NCI-H1105 treated with DMSO at 0.1 percent for 48 hours (cell line): ENCODE data around the gene XAF1.
"Not testable (repeated sequence)": the region's sequence is repeated elsewhere in the genome, so short reads cannot be mapped to it uniquely, and the experiment has no call there.

Experiments used
- DNase-seq: peaks from one replicate; lab custom pipeline; 2025; lab: John Stamatoyannopoulos, UW

Gene XAF1, protein sequence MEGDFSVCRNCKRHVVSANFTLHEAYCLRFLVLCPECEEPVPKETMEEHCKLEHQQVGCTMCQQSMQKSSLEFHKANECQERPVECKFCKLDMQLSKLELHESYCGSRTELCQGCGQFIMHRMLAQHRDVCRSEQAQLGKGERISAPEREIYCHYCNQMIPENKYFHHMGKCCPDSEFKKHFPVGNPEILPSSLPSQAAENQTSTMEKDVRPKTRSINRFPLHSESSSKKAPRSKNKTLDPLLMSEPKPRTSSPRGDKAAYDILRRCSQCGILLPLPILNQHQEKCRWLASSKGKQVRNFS

DNA sequence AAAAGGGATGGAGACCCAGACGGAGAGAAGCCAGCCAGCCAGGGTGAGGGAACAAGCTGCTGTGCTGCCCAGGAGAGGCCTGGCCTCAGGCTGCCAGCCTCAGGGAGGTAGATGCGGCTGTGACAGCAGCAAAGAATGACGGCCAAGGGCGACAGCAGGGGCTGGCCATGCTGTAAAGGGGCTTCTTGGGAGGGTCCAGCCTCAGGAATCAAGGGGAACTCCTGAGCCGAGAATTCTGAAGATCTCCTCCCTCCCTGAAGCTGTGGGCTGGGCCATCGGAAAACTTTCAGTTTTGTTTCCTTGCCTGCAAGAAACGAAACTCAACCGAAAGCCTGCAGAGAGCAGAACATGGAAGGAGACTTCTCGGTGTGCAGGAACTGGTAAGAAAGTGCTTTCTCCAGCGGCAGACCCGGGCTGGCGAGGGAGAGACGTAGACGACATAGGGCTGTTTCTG, at the start of gene XAF1:
Gene XAF1 (plus strand): TSS at position 316 of the 454 bp plus-strand sequence. CDS start 33 bp downstream, at position 349.
- DNase-seq = no peak

DNA sequence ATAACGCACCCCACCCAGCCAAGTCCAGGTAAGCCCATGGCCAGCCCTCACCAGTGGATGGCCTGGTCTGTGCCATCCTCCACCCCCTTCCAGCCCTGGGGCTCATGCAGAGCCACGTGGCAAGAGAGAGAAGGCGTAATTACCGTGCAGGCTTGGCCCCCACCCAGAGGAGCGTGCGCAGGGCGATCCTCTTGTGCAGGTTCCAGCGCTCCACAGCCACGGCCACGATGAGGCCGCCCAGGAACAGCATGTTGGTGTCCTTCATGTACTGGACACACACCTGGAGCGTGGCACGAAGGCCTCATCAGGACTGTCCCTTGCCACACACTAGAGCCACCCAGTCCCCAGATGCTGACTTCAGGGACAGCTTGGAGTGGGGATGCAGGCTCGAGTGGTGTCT, 49.3 kb upstream of the XAF1 start:
- DNase-seq = no peak

GRCh38 chr17:6706996-6707395, 48.9 kb upstream of the XAF1 start:
- DNase-seq = no peak

- DNase-seq = no peak
Measured at GRCh38 chr17:6708357-6708961, 47.4 kb upstream of the XAF1 start.

DNA sequence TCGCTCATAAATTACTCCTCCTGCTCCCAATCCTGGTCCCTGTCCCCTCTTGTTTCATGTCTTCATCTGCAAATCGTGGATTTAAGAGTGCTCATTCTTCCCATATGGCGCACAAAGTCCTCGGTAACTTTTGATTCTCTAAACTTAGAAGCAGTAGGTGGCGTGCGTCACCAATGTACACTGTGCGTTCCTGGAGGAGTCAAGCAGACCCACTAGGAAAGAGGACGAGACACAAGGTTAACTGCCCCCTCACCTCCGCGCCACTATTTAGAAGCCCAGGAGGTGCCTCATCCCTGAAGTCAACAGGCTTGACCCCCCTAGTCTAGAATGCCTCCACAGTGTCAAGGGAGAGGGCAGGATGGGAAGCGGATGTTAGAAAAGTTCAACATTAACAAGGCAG, 45.5 kb upstream of the XAF1 start:
- no peak for DNase-seq

GRCh38 chr17:6711081-6711674, 44.7 kb upstream of the XAF1 start:
- DNase-seq = no peak

- no peak for DNase-seq
Measured at GRCh38 chr17:6711681-6712057, 44.2 kb upstream of the XAF1 start.

GRCh38 chr17:6712058-6712853, 43.6 kb upstream of the XAF1 start:
- DNase-seq = no peak

DNA sequence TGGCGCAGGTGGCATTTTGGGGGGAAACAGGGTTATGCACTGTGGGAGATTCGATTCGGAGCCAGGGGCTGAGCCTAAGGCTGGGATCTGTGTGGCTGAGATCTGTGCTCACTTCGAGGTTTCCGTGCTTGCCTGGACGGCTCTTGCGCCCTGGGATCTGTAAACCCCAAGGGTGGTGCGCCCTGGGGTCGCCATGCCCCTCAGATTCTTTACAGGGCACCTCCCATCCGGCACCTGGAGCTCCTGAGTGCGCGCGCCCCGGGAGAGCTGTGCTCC, 43.1 kb upstream of the XAF1 start:
- no peak for DNase-seq

- peak; percentile 19 for DNase-seq
Measured at GRCh38 chr17:6713130-6713917, 42.5 kb upstream of the XAF1 start, which contains the start of gene SLC13A5. SLC13A5 (minus strand) TSS chr17:6713369; CDS start chr17:6713333, 36 bp downstream.

- DNase-seq = no peak
Measured at GRCh38 chr17:6713918-6714271, 42.0 kb upstream of the XAF1 start.

DNA sequence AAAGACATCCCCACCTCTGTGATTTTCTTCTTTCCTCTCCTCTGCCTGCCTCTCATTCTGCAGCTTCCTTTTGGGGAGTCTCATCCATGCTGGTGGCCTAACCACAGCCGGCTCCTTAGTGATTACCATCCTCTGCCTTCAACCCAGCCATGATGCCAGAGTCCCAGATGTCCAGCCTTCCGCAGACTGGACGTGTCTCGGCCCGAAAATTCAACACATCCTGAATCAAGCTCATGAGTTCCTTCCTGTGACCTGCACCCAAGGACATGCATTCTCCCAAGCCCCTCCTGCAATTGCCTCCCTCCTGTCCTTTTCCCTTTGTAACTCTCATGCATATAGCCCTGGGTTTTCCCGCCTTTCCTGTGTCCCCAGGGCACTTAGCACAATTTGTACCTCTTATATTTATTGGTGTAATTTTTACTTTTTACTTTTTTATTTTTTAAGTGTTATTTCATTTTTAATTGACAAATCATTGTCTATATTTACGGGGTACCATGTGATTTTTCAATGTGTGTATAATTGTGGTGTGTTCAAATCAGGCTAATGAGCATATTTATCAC, 41.5 kb upstream of the XAF1 start:
- no peak for DNase-seq

DNA sequence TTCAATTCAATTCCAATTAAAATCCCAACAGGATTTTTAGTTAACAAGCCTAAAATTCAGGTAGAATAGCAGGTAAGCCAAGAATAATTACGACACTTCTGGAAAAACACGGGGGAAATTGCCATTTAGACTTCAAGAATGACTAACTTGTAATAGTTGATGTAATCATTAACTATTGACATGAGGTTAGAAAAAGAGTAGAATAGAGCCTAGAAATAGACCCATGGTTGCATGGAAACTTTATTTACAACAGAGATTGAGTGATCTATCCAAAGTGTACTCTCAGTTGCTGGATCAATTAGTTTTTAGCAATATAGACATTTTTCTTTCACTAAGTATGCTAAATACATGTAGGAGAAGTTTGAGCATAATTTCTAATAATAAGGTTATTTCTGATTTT, 39.1 kb upstream of the XAF1 start:
- DNase-seq = no peak

- no peak for DNase-seq
Measured at GRCh38 chr17:6721744-6722143, 34.1 kb upstream of the XAF1 start.

- no peak for DNase-seq
Measured at GRCh38 chr17:6724009-6724408, 31.8 kb upstream of the XAF1 start.

GRCh38 chr17:6729531-6729930, 26.3 kb upstream of the XAF1 start:
- no peak for DNase-seq

GRCh38 chr17:6746665-6747064, 9.2 kb upstream of the XAF1 start:
- DNase-seq = not testable (repeated sequence)

DNA sequence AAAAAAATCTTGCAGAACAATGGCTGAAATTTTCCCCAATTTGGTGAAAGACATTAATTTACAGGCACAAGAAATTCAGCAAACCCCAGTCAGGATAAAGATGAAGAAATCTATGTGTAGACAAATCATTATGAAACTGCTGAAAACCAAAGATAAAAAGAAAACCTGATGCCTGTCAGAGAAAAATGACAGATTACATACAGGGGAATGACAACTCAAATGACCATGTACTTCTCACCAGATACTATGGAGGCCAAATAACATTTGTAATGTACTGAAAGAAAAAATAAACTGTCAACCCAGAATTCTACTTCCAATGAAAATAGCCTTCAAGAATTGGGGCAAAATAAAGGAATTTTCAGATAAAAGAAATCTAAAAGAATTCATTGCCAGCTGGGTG, 7.2 kb upstream of the XAF1 start:
- no peak for DNase-seq

DNA sequence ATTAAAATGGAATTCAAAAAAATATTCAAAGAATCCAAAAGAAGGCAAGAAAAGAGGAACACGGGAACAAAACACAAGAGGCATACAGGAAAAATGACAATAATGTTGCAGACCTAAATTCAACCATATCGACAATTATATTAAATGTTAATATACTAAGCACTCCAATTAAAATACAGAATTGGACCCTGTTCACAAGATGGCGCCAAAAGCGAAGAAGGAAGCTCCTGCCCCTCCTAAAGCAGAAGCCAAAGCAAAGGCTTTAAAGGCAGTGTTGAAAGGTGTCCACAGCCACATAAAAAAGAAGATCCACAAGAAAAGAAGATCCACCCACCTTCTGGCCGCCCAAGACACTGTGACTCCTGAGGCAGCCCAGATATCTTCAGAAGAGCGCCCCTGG, 6.3 kb upstream of the XAF1 start:
- no peak for DNase-seq

DNA sequence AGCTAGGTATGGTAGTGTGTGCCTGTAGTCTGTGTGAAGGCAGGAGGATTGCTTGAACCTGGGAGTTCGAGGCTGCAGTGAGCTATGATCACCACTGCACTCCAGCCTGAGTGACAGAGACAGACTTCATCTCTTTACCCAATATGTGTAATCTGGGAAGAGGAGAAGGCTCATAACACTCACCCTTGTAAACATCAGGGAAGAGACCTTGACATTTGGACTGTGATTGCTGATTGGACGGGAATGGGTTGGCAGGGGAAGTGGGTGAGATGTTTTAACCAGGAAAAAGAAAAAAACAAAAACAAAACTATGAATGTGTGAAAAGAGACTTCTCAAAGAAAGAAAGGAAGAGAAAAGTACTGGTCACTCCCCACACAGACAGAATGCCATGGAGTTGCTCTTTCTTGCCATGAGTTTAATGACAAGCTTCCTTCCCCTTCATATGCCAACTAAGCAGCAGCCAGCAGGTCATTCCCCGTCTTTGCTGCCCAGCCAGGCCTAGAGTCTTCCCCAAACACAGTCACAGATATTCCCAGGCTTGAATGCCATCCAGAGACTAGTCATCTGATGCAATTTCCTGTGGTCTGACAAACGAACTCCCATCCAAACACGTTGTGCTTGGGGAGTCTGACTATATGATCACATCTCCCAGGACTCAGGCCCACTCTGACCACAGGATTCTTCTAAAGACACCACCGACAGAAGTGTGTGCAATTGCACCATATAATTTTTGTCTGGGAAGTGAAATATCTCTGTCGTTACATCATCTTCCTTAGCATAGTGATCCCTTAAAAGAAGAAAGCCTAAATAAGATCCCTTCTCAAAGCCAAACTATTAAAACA, 3.6 kb upstream of the XAF1 start:
- DNase-seq = no peak

DNA sequence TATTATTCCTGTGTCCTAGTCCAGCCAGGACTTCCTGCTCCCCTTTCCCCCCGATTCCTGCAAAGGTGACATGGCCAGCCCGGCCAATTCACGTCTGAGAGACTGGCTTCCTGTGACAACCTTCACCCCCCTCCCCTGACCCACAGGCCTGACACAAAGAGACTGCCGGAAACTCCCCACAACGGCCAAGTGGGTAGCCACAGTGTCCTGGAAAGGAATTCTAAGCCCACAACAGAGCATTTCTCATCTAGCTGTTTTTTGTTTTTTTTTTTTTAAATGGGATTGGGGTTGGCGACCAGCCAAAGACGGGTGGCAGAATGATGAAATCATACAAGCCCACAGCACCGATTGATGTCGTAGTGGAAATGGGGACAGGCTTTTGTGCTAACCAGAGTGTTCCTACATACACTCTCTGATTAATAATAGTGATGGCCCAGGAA, 2.8 kb upstream of the XAF1 start:
- DNase-seq = peak; percentile 4
